ENCODE data around the gene NXPE3.
"Not testable (repeated sequence)": the region's sequence is repeated elsewhere in the genome, so short reads cannot be mapped to it uniquely, and the experiment has no call there.

DNA sequence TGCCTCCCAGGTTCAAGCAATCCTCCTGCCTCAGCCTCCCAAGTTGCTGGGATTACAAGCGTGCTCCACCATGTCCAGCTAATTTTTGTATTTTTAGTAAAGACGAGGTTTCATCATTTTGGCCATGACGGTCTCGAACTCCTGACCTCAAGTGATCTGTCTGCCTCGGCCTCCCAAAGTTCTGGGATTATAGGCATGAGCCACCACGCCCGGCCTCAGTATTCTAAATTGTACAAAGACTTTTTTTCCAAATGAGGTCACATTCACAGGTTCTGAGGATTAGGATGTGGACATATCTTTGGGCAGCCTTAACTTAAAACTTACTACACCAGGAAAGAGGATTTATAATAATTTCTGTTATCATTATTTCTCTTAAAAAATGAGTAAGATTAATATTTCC is 85.9 kb downstream of the NXPE3 start:
- TF ChIP-seq POLR2A (IDR thresholded peaks at IDR 0.05; ENCODE audit: extremely low read depth, insufficient read length); MAX (IDR thresholded peaks at IDR 0.05; ENCODE audit: low read depth, low read length): not testable (repeated sequence)

Measured in NB4 (cell line).